ENCODE data around the gene PODXL2. TPM values are rescaled to one million over a fixed set of nuclear protein-coding genes. Genes with fewer than 3 reads are reported as not detected.

PODXL2 gene
- polyA plus RNA-seq, 1 donor (not counting 4 experiments of a cell fraction or from before 2014, with no cell fraction given): 1.6 TPM

DNA sequence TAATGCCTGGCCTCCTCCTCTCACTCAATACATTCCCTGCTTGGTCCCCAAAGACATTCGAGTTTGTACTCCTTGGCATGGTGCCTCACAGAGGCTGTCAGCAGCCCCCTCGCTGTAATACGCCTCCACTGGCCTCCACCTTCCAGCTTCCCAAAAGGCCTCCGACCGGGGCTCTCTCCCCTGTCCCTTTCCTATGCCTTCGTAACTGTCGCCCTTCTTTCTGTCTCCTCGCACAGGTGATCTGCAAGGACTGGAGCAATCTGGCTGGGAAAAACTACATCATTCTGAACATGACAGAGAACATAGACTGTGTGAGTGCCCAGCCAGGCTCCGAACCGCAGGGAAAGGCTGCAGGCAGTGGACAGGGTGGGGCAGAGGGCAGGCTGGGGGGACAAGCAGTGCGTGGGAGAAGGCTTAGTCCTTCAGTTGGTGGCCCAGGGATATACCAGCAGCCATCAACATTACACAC lies 33.0 kb downstream of the PODXL2 start:
- Histone ChIP-seq H3K9me3 (ENCODE audit: control insufficient read depth, low read depth, low read length) (no peaks in the 10 kb centered on the region), H3K4me2 (ENCODE audit: control insufficient read depth, extremely low read depth, insufficient read depth, low read depth, low read length) (no peak overlapping the region), H3K9ac (ENCODE audit: control insufficient read depth, extremely low read depth, insufficient read depth, low read length) (no peak overlapping the region), H3K9me1 (ENCODE audit: control insufficient read depth, extremely low read depth, insufficient read depth, low read length) (no peaks in the 10 kb centered on the region), H4K20me1 (ENCODE audit: control insufficient read depth, extremely low read depth, insufficient read depth, low read length) (no peaks in the 10 kb centered on the region), H3K4me1 (ENCODE audit: control insufficient read depth, extremely low read depth, insufficient read depth, low read length) (no peaks in the 10 kb centered on the region), H3K27me3 (ENCODE audit: control insufficient read depth, extremely low read depth, insufficient read depth, low read length) (no peaks in the 10 kb centered on the region), H3K79me2 (ENCODE audit: control insufficient read depth, insufficient read depth, low read length) (no peaks in the 10 kb centered on the region), H3K36me3 (ENCODE audit: control insufficient read depth in 2 of 2, extremely low read depth in 1 of 2, insufficient read depth in 2 of 2, low read length in 2 of 2) (no peaks in the 10 kb centered on the region), H3K27ac (ENCODE audit: control insufficient read depth, insufficient read depth, low read length) (no peak overlapping the region), H3K4me3 (ENCODE audit: control insufficient read depth in 2 of 3, extremely low read depth in 1 of 3, insufficient read depth in 2 of 3, low read depth in 1 of 3, low read length in 3 of 3) (no peak overlapping the region), H2AFZ (ENCODE audit: control insufficient read depth, low read length) (no peak overlapping the region)
- dilution Hi-C loops (cut with MboI; ENCODE audit: extremely low pct_ligation_motif_present, low sequenced_read_pairs): no loop called here
- FAIRE-seq: no peak
- no peak for TF ChIP-seq EZH2 (IDR thresholded peaks at IDR 0.05; ENCODE audit: low read length)
- TF ChIP-seq CTCF (optimal IDR thresholded peaks at IDR 0.05 in 1 of 3, IDR thresholded peaks at IDR 0.05 in 1 of 3, conservative IDR thresholded peaks at IDR 0.05 in 1 of 3; ENCODE audit: extremely low read depth in 1 of 3, insufficient read depth in 2 of 3, low read length in 3 of 3): no peak
- DNase-seq (ENCODE audit: low read depth, low spot score): no peak

GRCh38 chr3:127663151-127663550 lies 34.2 kb downstream of the PODXL2 start:
- TF ChIP-seq EZH2 (IDR thresholded peaks at IDR 0.05; ENCODE audit: low read length) (no peak), CTCF (optimal IDR thresholded peaks at IDR 0.05 in 1 of 3, IDR thresholded peaks at IDR 0.05 in 1 of 3, conservative IDR thresholded peaks at IDR 0.05 in 1 of 3; ENCODE audit: extremely low read depth in 1 of 3, insufficient read depth in 2 of 3, low read length in 3 of 3) (no peak)
- H3K4me2 ChIP-seq (ENCODE audit: control insufficient read depth, extremely low read depth, insufficient read depth, low read depth, low read length): no peak overlapping the region
- no peak overlapping the region for H2AFZ ChIP-seq (ENCODE audit: control insufficient read depth, low read length)
- H3K4me1 ChIP-seq (ENCODE audit: control insufficient read depth, extremely low read depth, insufficient read depth, low read length): no peaks in the 10 kb centered on the region
- no peak overlapping the region for H3K9ac ChIP-seq (ENCODE audit: control insufficient read depth, extremely low read depth, insufficient read depth, low read length)
- no peak for DNase-seq (ENCODE audit: low read depth, low spot score)
- H3K9me1 ChIP-seq (ENCODE audit: control insufficient read depth, extremely low read depth, insufficient read depth, low read length): no peaks in the 10 kb centered on the region
- no peaks in the 10 kb centered on the region for H4K20me1 ChIP-seq (ENCODE audit: control insufficient read depth, extremely low read depth, insufficient read depth, low read length)
- H3K36me3 ChIP-seq (ENCODE audit: control insufficient read depth in 2 of 2, extremely low read depth in 1 of 2, insufficient read depth in 2 of 2, low read length in 2 of 2): no peaks in the 10 kb centered on the region
- no peaks in the 10 kb centered on the region for H3K27me3 ChIP-seq (ENCODE audit: control insufficient read depth, extremely low read depth, insufficient read depth, low read length)
- no peak overlapping the region for H3K27ac ChIP-seq (ENCODE audit: control insufficient read depth, insufficient read depth, low read length)
- H3K9me3 ChIP-seq (ENCODE audit: control insufficient read depth, low read depth, low read length): no peaks in the 10 kb centered on the region
- no peaks in the 10 kb centered on the region for H3K79me2 ChIP-seq (ENCODE audit: control insufficient read depth, insufficient read depth, low read length)
- dilution Hi-C loops (cut with MboI; ENCODE audit: extremely low pct_ligation_motif_present, low sequenced_read_pairs): no loop called here
- no peak for FAIRE-seq
- H3K4me3 ChIP-seq (ENCODE audit: control insufficient read depth in 2 of 3, extremely low read depth in 1 of 3, insufficient read depth in 2 of 3, low read depth in 1 of 3, low read length in 3 of 3): no peak overlapping the region

Data from keratinocyte (primary cell).